ENCODE measurements around the gene TLL1.

The TLL1 gene

DNA sequence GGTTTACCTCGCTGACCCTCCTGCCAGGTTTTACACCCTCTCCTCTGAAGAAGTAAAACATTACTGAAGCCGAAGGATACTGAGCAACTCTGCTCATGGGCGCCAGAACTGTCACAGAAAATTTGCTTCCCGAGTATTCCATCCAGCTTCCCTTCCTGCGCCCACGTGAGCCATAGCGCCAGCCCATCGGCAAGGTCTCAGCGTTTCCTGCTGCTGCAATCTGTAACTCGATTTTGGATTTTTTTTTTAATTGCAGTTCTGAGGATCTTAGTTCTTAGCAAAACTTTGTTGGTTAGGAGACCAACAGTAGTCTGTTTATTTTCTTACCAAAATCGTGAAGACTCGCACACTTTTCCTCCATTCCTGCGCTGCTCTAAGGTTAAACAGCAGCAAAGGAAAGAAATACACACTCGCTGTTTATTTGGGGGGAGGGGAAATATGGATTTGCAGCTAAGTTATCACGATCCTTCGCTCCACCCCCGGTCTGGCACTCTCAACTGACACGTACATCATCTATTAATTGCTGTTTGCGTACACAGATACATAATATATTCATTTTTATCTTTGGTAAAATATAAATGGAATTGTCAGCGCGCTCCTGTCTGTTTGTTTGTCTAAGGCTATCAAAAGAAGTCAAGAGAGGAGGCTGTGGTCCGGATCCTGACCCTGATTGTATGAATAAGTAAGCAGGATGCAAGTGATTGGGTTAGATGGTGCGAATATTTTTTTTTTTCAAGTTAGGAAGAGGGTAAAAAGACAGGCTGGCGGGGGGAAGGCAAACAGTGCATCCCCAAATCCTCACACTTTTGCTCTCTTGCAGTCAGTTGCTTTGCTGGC is at the start of gene TLL1:
TLL1 (plus strand) TSS at position 777 of the 837 bp plus-strand sequence. CDS start 668 bp downstream, outside the sequence.
- no peak for DNase-seq

GRCh38 chr4:165826166-165826565 is 46.9 kb upstream of the TLL1 start:
- DNase-seq = no peak

GRCh38 chr4:165827018-165827417 is 46.0 kb upstream of the TLL1 start:
- no peak for DNase-seq

- no peak for DNase-seq
Measured at GRCh38 chr4:165828928-165829327, 44.1 kb upstream of the TLL1 start.

DNA sequence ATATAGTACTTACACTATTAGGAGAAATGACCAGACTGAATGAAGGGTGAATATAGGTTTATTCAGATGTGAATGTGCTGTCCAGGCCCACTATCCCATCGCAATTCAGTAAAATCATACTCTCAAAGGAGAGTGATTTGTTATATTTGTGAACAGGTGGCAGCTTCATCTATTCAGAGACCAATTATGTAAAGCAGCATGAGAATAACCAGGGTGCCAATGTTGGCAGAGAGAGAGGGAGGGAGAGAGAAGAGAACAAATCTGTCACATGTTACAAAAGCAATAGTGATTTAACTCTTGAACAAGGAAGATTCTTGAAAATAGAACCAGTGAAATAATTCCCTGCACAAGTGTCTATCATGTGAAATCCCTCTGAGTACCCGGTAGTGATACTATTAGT is 38.9 kb upstream of the TLL1 start:
- no peak for DNase-seq

GRCh38 chr4:165838575-165838974 is 34.5 kb upstream of the TLL1 start:
- no peak for DNase-seq

GRCh38 chr4:165839615-165840333 is 33.3 kb upstream of the TLL1 start:
- no peak for DNase-seq

GRCh38 chr4:165842684-165843083 is 30.4 kb upstream of the TLL1 start:
- no peak for DNase-seq

DNA sequence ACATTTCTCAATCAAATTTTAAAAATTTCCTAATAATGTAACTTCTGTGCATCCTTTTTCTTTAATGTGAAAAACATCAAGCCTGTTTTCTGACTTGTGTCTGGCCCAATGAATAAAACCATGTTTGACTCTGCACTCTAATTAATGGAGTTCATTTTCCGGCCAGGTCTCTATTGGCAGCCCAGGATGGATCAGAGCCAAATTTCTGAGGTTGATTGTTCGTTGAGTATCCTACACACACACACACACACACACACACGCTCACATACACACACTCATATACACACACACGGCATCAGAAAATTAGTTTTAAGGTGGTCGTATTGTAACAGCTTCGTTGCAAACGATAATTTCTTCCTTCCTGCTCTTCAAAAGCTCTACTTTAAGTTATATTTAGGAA is 28.9 kb upstream of the TLL1 start:
- DNase-seq = no peak

DNA sequence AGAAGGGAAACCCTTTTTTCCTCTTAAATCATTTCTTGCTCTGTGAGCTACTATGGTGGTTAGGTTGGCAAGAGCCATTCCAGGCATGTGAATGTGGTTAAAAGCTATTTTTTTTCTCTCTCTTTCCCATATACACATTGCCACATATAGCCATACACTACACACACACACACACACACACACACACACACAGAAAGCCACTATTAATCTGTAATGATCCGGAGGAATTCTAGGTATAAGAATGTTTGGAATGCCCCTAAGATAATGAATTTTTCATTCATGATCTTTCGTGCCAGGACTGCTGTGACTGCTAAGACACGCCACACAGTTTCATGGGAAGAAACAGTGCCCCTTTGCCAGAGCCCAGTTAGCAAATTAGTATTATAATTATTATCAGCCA is 21.8 kb upstream of the TLL1 start:
- no peak for DNase-seq

GRCh38 chr4:165855191-165855590 is 17.8 kb upstream of the TLL1 start:
- peak; percentile 24 for DNase-seq

- no peak for DNase-seq
Measured at GRCh38 chr4:165861363-165861762, 11.7 kb upstream of the TLL1 start.

DNA sequence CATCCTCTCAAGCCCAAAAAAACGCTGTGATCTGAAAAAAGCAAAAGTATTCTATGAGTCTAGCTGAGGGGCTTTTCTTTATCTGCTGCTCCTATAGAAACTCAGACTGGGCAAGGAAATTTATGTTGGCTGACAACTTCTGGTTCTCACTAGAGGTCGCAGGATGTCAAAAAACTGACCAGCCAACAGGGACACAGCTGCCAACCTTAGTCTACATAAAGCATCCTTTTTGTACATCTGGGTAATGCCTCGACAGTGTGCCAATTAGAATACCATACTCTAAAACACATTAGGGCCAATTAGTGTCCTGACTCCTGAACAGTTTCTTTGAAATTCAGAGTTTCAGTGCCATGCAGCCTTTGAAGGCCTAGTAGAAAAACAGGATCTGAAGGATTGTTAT is 8.8 kb upstream of the TLL1 start:
- peak; percentile 40 for DNase-seq

GRCh38 chr4:165866019-165866650 is 6.9 kb upstream of the TLL1 start:
- DNase-seq = no peak

GRCh38 chr4:165867961-165868360 is 5.1 kb upstream of the TLL1 start:
- no peak for DNase-seq

- DNase-seq = no peak
Measured at GRCh38 chr4:165873298-165874071, 448 bp downstream of the TLL1 start.

- DNase-seq = no peak
Measured at GRCh38 chr4:165874072-165874790, 1.2 kb downstream of the TLL1 start.

- no peak for DNase-seq
Measured at GRCh38 chr4:165874791-165875371, 1.8 kb downstream of the TLL1 start.

DNA sequence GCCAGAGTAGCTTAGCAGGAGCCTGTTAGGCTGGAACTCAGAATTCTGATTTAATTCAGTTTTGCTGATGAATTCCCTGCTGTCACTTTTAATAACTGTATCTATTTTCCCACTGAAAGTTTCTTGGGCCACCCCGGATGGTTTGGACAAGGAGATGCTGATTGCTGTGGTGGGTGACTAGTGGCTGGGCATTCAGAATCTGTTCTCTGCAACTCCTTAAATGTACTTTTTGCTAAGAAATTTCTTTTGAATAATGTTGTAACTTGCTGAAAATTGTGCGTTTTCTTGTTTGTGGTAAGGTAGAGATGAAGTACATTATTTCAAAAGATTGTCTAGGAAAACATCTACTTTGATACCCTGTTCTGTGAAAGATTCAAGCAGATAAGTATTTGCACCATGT is 2.4 kb downstream of the TLL1 start:
- DNase-seq = no peak

DNA sequence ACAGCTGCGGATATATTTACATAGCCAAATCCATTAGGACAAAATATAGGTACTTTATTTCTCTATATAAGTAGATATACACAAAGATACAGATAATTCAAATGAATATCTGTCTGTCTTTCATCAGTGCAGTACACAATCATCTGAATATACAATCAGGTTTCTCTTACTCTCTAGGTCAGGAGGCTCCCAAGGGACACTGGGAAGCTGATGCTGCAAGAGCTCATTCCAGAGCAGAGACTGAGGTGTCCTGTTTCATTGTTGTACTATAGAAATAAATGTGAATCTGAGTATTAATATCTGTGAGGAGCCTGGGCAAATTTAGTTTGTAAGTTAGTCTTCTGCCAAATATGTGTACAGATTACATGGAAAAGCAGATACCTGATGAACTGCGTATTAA is 4.2 kb downstream of the TLL1 start:
- DNase-seq = no peak

DNA sequence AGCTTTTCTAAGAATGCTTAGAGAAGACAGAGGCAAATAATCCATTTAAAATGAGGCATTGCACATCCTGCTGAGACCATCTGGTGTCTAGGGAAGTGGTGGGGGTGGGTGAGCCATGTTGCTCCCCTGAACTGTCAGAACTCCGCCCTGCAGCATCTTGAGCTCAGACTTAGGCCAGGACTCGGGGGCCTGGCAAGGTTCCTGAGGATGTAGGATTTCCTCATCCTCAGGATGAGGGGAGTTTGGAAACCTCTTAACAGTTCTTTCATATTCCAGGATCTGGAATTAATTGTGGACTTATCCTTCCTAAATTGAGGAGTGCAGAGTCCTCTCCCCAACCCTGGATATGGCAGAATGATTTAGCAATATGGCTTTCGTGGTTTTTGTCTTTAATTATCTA is 6.6 kb downstream of the TLL1 start:
- no peak for DNase-seq

DNA sequence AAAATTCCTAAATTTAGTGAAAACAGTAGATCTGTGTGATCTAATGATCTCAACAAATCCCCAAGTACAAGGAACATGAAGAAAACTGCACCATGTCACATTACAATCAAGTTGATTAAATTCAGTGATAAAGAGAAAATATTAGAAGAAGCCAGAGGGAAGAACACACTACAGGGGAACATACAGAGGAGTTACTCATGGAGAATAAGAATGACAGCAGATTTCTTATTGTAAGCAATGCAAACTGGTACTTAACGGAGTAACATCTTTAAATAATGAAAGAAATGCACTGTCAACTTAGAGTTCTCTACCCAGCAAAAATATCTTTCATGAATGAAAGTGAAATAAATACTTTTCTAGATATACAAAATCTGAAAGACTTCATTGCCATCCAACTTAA is 21.1 kb downstream of the TLL1 start:
- DNase-seq = no peak
